ENCODE measurements around the gene NFATC1. TPM values are rescaled to one million over a fixed set of nuclear protein-coding genes. Genes with fewer than 3 reads are reported as not detected.
A peak's percentile ranks its signal among the peaks of the same experiment; 100 is the strongest.

NFATC1 gene
- total RNA-seq, 1 donor from 2014 or later: 6.1 TPM

DNA sequence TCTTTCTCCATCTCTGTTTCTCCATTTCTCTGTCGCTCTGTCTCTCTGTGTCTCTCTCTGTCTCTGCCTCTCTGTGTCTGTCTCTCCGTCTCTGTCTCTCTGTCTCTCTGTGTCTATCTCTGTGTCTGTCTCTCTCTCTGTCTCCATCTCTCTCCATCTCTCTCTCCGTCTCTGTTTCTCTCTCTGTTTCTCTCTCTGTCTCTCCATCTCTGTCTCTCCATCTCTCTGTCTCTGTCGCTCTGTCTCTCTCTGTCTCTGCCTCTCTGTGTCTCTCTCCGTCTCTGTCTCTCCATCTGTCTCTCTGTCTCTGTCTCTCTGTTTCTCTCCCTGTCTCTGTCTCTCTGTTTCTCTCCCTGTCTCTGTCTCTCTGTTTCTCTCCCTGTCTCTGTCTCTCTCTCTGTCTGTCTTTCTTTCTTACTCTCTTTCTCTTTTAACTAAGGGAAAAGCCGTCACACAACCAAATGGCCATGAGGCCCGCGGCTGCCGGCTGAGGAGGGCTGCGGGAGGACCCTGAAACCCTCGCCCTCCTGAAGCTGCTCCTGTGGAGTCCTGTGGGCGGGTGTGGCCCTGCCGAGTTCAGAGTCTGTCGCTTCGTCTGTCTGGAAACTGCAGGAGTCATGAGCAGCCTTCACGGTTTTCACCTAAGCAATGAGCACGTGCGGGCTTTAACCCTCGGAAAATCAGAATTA, 29.3 kb downstream of the NFATC1 start:
- DNase-seq (ENCODE audit: extremely low spot score, unreplicated experiment): no peak
- Mint-ChIP-seq H3K27me3 (peaks cover 6% of the 10 kb centered on the region), H3K27ac (peak overlapping the region; percentile 17), H3K4me3 (no peak overlapping the region), H3K9me3 (no peaks in the 10 kb centered on the region), H3K36me3 (no peaks in the 10 kb centered on the region), H3K4me1 (ENCODE audit: unreplicated experiment) (peaks cover 15% of the 10 kb centered on the region)
- TF ChIP-seq, protein P1, sequence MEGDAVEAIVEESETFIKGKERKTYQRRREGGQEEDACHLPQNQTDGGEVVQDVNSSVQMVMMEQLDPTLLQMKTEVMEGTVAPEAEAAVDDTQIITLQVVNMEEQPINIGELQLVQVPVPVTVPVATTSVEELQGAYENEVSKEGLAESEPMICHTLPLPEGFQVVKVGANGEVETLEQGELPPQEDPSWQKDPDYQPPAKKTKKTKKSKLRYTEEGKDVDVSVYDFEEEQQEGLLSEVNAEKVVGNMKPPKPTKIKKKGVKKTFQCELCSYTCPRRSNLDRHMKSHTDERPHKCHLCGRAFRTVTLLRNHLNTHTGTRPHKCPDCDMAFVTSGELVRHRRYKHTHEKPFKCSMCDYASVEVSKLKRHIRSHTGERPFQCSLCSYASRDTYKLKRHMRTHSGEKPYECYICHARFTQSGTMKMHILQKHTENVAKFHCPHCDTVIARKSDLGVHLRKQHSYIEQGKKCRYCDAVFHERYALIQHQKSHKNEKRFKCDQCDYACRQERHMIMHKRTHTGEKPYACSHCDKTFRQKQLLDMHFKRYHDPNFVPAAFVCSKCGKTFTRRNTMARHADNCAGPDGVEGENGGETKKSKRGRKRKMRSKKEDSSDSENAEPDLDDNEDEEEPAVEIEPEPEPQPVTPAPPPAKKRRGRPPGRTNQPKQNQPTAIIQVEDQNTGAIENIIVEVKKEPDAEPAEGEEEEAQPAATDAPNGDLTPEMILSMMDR (conservative IDR thresholded peaks at IDR 0.05): no peak

DNA sequence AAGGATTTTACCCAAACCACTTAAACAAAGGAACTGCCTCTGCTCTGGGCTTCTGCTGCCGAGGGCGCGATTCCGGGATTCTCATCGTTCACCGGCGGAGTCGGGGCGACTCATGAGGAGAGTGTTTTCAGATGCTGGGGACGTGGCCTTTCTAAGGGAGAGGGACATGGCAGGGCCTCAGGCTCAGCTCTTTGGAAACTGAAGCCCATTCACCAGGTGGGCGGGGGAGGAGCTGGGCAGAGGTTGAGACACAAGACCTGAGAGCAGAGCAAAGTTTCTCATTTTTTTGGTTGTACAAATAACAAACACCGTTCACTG, 29.8 kb downstream of the NFATC1 start:
- TF ChIP-seq, protein P1 (conservative IDR thresholded peaks at IDR 0.05): no peak
- no peak for DNase-seq (ENCODE audit: extremely low spot score, unreplicated experiment)
- H3K27ac Mint-ChIP-seq: no peak overlapping the region
- peaks cover 14% of the 10 kb centered on the region for H3K4me1 Mint-ChIP-seq (ENCODE audit: unreplicated experiment)
- peaks cover 6% of the 10 kb centered on the region for H3K27me3 Mint-ChIP-seq
- H3K36me3 Mint-ChIP-seq: no peaks in the 10 kb centered on the region
- H3K9me3 Mint-ChIP-seq: no peaks in the 10 kb centered on the region
- no peak overlapping the region for H3K4me3 Mint-ChIP-seq

DNA sequence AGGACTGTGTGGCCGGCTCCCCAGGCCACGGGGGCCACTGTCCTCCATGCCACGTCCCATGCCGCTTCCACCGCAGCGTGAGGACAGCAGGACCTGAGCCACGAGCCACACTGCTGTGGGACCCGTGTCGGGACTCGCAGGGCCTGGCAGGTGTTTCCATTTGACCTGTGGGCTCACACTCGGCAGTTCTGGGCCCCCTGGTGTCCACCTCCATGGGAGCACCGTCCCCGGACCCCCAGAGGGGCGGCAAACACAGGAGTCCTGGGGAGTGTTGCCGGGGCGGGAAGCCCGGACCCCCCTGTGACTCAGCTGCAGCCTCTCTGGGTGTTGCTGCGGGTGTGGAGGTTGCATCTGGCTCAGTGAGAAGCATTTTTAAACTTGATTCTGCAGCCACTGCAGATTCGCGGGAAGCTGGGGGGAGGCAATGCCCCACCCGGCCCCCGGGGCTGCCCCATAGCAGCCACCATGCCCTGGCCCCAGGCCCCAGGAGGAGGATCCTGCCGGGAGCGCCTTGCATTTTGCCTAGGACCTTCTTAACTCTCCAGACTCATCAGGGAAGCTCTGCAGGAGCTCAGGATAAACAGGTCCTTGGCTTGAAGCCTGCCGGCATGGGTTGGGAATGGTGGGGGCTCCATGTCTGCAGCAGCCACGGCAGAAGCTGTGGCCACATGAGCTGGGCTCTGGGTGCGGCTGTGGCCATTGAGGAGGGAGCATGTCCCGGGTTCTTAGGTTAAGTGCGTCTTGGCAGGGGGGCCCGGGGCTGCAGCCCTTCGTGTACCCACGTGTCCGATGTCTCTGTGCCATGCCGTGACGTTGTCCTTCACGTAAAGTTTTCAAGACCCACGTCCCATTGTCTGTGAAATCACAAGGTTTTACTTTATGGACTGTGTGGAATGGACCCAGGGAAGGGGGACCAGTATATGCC, 30.9 kb downstream of the NFATC1 start:
- Mint-ChIP-seq H3K4me1 (ENCODE audit: unreplicated experiment) (peaks cover 14% of the 10 kb centered on the region), H3K36me3 (no peaks in the 10 kb centered on the region), H3K4me3 (no peak overlapping the region), H3K9me3 (no peaks in the 10 kb centered on the region), H3K27ac (no peak overlapping the region), H3K27me3 (peaks cover 6% of the 10 kb centered on the region)
- TF ChIP-seq, protein P1 (conservative IDR thresholded peaks at IDR 0.05): no peak
- DNase-seq (ENCODE audit: extremely low spot score, unreplicated experiment): no peak

DNA sequence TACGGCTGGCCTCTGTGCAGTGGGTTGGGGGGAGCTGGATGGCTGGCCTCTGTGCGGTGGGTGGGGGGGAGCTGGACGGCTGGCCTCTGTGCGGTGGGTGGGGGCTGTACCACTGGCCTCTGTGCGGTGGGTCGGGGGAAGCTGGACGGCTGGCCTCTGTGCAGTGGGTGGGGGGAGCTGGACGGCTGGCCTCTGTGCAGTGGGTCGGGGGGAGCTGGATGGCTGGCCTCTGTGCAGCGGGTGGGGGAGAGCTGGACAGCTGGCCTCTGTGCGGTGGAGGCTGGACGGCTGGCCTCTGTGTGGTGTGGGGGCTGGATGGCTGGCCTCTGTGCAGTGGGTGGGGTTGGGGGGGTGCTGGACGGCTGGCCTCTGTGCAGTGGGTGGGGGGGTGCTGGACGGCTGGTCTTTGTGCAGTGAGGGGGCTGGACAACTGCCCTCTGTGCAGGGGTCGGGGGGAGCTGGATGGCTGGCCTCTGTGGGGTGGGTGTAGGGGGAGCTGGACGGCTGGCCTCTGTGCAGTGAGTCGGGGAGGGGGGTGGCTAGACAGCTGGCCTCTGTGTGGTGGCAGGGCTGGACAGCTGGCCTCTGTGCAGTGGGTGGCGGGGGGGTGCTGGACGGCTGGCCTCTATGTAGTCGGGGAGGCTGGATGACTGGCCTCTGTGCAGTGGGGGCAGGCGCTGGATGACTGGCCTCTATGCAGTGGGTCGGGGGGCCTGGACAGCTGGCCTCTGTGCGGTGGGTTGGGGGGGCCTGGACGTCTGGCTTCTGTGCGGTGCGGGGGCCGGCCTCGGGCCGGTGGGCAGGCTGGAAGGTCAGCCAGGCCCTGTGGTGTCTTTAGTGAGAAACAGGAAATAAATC, 31.9 kb downstream of the NFATC1 start:
- no peaks in the 10 kb centered on the region for H3K9me3 Mint-ChIP-seq
- peaks cover 14% of the 10 kb centered on the region for H3K4me1 Mint-ChIP-seq (ENCODE audit: unreplicated experiment)
- DNase-seq (ENCODE audit: extremely low spot score, unreplicated experiment): no peak
- no peaks in the 10 kb centered on the region for H3K36me3 Mint-ChIP-seq
- H3K27ac Mint-ChIP-seq: no peak overlapping the region
- TF ChIP-seq, protein P1 (conservative IDR thresholded peaks at IDR 0.05): no peak
- no peak overlapping the region for H3K4me3 Mint-ChIP-seq
- peaks cover 6% of the 10 kb centered on the region for H3K27me3 Mint-ChIP-seq

DNA sequence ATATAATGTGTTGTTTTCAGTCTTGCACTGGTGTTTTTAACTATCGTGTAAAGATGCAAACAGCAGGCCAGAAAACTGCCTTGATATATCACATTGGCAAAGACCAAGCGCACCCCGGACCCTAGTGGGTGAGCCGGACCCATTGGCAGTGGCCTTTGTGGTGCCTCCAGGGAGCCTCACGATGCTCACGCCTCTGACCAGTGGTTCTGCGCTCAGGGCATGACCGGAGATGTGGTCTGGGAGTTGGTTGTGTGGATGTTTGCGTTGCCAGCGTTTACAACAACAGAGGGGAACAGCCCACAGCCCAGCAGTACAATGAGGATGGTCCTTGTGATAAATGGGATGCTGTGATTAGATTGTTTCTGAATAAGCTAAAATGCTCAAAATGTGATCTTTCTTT, 32.6 kb downstream of the NFATC1 start:
- TF ChIP-seq, protein P1 (conservative IDR thresholded peaks at IDR 0.05): no peak
- H3K9me3 Mint-ChIP-seq: no peaks in the 10 kb centered on the region
- no peak for DNase-seq (ENCODE audit: extremely low spot score, unreplicated experiment)
- peaks cover 6% of the 10 kb centered on the region for H3K27me3 Mint-ChIP-seq
- H3K4me1 Mint-ChIP-seq (ENCODE audit: unreplicated experiment): peaks cover 14% of the 10 kb centered on the region
- H3K36me3 Mint-ChIP-seq: no peaks in the 10 kb centered on the region
- no peak overlapping the region for H3K27ac Mint-ChIP-seq
- no peak overlapping the region for H3K4me3 Mint-ChIP-seq

Measured in type B pancreatic cell (in vitro differentiated cells).